GM21447 (cell line): ENCODE data around the gene GMEB2.
A peak's percentile ranks its signal among the peaks of the same experiment; 100 is the strongest.
"Not testable (repeated sequence)": the region's sequence is repeated elsewhere in the genome, so short reads cannot be mapped to it uniquely, and the experiment has no call there.

Experiments
- ATAC-seq: cut with Tn5 transposase; IDR thresholded peaks from one replicate; pipeline ENCODE4 v1.9.1; 2021; ENCODE audit not compliant: unreplicated experiment

GMEB2 gene

DNA sequence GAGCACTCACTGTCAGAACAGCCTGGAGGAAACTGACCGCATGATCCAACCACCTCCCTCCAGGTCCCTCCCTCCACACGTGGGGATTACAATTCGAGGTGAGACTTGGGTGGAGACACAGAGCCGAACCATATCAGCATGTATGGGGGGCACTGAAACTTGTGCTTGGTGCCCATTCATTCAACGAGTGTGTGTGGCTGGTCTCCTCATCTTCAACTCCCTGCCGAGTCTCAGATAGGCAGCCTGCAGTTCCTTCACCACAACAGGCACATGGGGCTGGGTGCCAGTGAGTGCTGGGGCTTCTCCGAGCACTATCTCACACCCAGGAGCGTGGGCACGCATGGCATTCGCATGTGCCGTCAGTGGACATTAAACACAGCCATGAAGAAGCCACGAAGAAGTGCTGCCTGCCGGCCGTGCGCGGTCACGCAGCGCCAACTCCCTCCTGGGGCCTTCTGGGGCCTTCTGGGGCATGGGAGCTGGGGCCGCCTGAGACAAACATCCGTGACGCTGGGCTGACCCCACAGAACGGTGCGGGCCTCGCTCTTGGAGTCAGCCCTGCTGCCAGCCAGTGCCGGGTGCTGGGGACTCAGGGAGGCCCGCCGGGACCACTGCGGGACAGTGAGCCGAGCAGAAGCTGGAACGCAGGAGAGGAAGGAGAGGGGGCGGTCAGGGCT lies 30.5 kb upstream of the GMEB2 start:
- ATAC-seq: peak; percentile 3

DNA sequence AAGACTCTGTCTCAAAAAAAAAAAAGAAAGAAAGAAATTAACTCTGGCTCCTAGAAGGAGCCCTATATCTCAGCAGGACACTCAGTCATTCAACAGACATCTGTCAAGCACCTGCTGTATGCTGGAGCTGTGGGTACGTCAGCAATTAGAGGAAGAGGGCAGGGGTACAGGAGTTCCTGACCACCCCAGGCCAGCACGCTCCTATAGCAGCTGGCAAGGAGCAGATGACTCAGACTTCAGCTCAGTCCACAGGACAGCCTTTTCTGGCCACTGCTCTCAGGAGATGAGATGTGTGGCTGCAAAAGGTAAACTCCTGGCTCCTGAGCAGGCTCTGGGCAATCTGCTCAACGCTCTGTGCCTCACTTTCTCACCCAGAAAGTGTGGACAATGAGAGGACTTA lies 29.6 kb upstream of the GMEB2 start:
- no peak for ATAC-seq

DNA sequence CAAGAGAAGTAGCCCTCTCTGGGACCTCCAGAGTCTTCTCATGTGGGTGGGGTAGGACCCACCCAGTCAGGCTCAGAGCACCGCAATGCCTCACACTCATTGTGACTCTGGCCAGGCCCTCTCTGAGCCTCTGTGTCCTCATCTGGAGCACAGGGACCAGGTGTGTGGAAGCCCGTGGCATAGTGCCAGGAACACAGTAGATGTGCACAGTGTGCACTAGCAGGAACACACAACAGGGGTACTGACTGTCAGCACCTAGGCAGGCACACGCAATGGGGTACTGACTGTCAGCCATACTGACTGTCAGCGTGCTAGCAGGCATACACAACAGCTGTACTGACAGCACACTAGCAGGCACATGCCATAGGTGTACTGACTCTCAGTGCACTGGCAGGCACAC lies 28.3 kb upstream of the GMEB2 start:
- no peak for ATAC-seq

DNA sequence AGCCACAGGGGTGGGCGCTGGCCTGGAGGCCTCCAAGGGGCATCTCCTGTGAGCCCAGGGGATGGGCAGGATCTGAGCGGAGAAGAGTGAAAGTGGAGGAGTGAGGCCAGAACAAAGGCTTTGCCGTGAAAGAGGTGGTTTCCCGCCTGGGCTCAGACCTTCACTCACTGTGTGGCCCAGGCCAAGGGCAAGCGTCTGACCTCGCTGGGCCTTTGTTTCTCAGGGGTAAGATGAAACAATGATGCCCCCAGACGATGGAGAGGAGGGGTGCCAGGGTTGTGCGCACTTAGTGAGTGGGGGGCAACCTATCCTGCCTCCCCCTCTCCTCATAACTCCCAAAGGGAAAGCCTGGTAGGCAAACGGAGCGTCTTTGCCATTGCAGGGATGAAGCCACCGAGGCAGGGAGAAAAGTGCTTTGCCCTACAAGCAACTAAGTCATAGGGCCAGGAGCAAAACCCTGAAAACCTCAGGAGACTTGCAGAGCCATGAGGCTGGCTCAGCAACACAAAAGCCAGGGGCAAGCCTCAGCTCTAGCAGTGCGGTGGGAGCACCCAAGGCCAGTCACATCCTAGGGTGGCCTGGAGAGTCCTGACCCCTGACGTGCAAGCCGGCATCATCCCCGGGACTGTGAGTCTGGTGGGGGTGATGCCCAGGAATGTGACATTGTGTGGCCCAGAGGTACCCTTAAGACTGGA lies 27.2 kb upstream of the GMEB2 start:
- ATAC-seq: no peak

DNA sequence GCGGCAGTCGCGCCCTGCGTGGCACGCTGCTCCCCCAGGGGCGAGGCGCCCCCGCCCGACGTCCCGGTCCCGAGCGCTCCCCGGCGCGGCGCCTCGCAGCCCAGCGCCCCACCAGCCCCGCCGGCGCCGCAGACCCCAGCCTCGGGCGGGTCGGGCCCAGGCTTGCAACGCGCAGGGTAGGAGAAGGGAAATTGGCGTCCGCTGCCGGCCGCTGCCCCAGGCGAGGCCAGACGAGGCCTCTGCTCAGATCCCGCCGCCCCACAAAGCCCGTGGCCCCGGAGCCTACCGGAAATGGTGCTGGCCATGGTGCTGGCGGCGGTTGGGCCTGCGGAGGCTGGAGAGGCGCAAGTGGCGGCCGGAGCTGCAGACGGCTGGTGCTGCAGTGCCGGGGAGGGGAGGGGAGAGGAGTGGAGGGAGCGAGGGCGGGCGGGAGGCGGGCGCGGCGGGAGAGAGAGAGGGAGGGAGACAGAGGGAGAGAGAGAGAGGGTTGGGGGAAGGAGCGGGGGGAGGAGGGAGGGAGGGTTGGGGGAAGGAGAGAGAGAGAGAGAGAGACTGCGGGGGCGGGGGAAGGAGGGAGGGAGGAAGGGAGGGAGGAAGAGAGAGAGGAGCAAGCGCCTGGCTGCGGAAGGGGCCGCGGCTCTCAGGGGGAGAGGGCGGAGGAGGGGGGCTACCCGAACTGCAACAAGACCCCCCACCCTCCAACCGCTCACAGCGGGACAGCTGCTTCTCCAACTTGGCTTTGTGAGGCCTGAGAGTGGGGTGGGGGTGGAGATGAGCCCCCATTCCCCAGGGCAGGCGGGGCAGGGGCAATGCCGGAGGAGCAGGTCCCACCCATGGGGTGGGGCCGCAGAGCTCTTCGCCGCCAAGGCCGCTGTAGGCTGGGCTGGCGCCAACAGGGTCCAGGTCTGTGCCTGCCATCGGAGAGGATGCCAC lies 26.4 kb upstream of the GMEB2 start, which contains the start of gene STMN3:
Gene STMN3 (minus strand): TSS at position 384 of the 933 bp plus-strand sequence. CDS start 79 bp downstream, at position 305.
- no peak for ATAC-seq

DNA sequence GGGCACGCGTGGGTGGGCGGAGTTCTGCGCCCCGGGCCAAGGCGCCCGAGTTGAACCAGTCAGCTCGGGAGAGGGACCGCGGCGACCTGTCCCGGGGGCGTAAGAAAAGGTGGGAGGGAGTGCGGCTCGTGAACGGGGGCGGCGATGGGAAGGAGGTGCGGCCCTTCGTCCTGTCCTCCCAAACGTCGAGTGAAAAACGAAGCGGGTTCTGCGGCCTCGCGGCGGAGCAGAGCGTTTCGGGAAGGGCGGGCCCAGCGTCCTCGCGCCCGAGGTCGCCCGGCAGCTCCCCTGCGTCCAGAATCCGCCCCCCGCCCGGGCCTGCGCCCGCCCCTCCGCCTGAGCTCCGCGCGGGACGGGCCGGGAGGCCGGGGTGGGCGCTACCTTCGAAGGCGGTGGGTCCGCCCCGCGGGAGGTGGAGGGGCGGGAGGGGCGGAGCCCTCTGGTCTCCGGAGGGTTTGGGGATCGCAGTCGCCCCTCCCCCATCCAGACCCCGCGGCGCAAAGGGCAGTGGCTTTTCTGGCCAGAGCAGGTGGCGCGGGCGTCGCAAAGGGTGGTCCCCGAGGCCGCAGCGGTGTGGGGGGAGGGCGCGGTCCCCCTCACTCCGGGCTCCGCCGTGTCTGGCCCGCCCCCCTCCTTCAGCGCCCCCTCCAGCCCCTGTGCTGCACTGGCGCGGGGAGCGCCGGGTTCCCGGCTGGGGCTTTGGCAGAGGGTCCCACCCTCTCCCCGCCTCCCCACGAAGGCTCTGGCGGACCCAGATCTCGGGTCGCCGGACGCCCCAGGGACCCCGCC lies 25.5 kb upstream of the GMEB2 start:
- no peak for ATAC-seq

GRCh38 chr20:63651942-63652191 lies 25.0 kb upstream of the GMEB2 start:
- ATAC-seq: no peak

GRCh38 chr20:63650486-63650885 lies 23.6 kb upstream of the GMEB2 start:
- not testable (repeated sequence) for ATAC-seq

DNA sequence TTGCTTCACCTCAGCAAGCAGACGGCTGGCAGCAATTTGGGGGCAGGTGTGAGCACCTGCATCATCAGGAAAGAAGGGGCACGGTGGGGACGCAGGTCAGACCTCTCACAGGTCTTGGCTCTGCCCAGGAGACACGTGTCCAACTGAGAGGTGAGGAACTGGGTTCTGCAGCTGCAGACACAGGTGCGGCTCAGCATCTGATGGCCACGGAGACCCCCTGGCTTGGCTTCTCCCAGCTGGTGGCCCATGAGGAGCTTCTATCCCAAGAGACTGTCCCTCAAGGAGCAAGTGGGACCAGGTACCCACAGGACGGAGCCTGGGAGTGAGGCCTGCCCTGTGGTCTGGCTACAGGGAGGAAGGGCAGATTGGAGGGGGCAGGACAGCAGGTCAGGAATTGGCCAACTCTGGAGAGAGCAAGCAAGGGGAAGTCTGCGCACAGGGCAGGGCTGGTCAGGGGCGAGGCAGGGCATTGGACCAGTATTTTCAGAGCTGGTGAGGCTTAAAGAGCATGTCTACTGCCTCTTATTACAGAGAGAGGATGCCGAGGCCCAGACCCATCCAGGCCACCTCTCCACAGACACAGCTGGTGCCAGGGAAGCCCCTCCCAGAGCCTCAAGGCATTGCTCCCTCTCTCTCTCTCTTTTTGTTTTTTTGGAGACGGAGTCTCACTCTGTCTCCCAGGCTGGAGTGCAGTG lies 22.1 kb upstream of the GMEB2 start:
- no peak for ATAC-seq

GRCh38 chr20:63648190-63648589 lies 21.3 kb upstream of the GMEB2 start:
- no peak for ATAC-seq

DNA sequence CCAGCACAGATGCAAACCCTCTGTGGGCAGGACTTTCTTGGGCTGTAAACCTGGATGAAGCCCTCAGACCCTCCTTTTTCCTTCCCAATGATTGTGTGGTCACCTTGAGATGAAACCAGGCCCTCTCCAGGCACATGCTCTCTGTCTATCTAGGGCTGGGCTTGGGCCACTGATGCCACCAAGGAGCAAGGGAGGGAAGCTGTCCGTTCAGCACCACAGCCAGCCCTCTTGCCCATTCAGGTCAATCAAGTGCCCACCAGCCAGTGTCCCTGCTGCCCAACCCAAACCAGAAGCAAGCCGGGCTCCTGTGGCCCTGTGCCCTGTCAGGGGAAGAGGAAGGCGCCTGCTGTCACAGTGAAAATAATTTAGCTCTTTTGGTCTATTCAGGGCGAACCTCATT lies 18.3 kb upstream of the GMEB2 start:
- no peak for ATAC-seq

DNA sequence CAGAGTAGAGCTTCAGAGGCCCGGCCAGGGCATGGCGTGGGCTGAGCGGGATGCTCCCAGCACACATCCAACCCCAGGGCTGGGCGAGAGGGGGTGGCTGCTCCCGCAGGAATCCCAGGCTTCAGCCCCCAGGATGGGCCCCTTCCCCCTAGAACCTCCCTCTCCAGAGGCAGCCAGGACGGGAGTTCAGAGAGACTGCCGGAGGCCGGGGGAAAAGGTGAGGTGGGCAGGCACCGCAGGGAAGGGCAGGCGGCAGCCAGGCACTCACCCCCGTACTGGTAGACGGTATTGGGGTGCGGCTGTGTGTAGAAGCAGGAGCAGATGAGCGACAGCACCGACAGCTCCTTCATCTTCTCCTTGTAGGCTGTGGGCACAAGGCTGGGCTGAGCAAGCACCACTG lies 17.0 kb upstream of the GMEB2 start:
- no peak for ATAC-seq

- ATAC-seq: no peak
These were observed 16.6 kb upstream of the GMEB2 start for GRCh38 chr20:63643499-63643898.

DNA sequence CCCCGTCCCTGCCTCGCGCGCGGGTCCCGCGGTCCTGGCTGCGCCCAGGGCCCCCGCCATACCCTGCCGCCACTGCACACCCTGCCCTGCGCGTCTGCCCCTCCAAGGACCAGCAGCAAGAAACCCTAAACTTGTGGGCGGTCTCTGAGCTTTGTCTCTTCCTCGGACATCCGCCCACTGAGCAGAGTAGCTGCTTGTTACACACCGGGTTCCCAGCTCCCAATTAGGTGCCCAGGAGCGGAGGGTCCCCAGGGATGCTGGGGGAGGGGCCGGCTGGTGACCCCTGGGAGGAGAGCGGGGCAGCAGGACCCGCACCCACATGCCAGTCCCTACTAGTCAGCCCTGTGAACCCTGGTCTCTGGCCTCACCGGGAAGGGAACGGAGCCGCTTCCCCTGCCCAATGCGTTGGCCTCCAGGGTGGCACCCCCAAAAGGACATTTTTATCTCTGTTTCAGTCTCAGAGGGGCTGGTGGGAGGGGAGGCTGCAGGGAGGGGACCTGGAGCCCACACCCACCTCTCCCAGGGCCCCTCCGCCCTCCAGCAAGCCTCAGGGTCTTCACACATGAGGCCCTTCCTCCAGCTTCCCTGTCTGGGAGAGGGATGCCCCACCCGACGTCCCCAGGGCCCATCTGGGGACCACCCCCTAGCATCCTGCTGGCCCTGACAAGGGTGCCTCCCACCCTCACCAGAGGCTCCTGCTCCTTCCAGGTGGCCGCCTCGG lies 15.8 kb upstream of the GMEB2 start:
- ATAC-seq: no peak

DNA sequence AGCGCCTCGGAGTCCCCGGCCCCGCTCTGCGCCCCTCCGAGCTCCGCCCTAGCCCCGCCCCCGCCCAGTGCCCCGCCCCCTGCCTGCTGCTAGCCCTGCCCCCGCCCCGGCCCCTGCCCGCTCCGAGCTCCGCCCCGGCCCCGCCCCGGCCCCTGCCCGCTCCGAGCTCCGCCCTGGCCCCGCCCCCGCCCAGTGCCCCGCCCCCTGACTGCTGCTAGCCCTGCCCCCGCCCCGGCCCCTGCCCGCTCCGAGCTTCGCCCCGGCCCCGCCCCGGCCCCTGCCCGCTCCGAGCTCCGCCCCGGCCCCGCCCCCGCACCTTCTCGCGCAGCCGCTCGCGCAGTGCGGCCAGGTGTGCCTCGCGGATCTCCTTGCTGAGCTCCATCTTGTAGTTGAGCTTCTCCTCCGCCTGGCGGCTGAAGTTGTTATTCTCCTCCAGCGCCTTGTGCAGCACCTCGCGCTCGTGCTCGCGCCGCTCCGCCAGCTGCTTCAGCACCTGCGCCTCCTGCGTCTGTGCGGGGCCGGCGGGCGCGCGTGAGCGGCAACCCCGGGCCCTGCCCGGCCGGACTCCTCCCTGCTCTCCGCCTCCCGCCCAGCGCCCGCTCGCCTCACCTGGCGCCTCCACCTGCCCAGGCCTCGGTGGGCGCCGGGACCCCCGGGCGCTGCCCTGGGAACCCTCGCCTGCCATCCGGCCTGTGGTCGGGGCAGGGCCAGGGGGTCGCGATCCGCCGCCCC lies 15.1 kb upstream of the GMEB2 start:
- ATAC-seq: peak; percentile 50

DNA sequence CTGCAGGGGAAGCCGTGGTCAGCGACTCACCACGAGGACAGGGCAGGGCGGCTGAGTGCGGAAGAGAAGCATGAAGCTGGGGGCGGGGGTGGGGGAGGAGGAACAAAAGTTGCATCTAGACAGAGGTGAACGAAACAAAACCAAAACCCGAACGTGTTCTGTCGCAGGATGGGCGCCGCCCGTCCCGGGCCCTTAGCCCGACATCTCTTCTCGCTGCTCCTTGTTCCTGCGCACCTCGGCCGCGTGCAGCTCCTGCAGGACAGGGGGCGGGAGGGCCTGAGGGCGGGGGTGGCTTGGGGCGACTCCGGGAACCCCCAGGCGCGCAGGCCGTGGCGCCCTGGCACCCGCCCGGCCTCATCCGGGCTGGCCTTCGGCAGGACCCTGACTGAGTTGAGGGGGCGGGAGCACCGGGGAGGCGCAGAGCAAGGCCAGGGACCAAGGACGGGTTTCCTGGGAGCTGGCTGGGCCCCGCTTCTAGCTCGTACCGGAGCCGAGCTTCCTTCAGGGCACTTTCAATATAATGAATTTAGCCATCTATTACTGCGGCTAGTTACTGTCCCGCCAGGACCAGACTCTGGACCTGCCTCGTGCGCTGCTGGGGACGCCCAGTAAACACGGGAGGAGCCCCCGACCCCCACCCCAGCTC lies 14.4 kb upstream of the GMEB2 start:
- ATAC-seq: no peak

DNA sequence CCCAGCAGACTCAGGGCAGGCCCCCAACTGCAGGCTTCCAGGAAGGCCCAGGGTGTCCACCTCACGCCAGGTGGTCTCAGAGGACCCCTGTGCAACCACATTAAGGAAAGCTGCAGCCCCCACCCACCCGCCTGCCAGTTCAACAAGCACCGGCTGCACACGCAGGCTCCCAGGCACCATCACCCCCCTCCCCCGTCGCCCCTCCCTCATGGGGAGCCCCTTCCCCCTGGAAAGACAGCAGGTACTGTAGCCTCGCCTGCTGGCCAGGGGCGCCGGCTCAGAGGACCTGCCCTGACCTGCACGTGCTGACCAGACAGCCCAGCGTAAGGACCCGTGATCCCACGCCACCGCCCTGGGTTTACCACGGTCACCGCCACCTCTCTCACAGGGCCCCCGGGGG lies 13.8 kb upstream of the GMEB2 start:
- not testable (repeated sequence) for ATAC-seq

GRCh38 chr20:63640086-63640485 lies 13.2 kb upstream of the GMEB2 start:
- no peak for ATAC-seq
